Esophagus squamous epithelium (tissue), 5 donors: ENCODE results near the gene PRR5. TPM values are rescaled to one million over a fixed set of nuclear protein-coding genes. Genes with fewer than 3 reads are reported as not detected.

Experiments
- DNase-seq: peaks from one replicate; lab custom pipeline; 2025; lab: John Stamatoyannopoulos, UW
- H3K27ac ChIP-seq, 4 donors: fragments of 200-600 bp; sonication (generic); one replicate each; pipeline ENCODE4 v1.5.1; 2016 to 2019; ENCODE audit warnings: mild to moderate bottlenecking in 1 of 4
- H3K27me3 ChIP-seq, 4 donors: fragments of 200-600 bp; sonication (generic); 1 replicate in 3 of 4; 2 replicates in 1 of 4; pipeline versions ENCODE4 v1.5.1 to v1.6.0; 2017 to 2021; ENCODE audit warnings: antibody characterized with exemption in 1 of 4
- H3K36me3 ChIP-seq, 3 donors: fragments of 200-600 bp; sonication (generic); one replicate each; pipeline ENCODE4 v1.5.1; 2016 to 2019
- H3K4me1 ChIP-seq, 3 donors: fragments of 200-600 bp; sonication (generic); one replicate each; pipeline ENCODE4 v1.5.1; 2017 to 2019
- H3K4me3 ChIP-seq, 4 donors: fragments of 200-600 bp; sonication (generic); 1 replicate in 3 of 4; 2 replicates in 1 of 4; pipeline ENCODE4 v1.5.1; 2016 to 2019; ENCODE audit warnings: mild to moderate bottlenecking in 2 of 4, moderate library complexity in 1 of 4
- H3K9me3 ChIP-seq, 3 donors: fragments of 200-600 bp; sonication (generic); one replicate each; pipeline ENCODE4 v1.5.1; 2016 to 2019
- POLR2A ChIP-seq, 4 donors: fragments of 450-650 bp; IDR thresholded peaks; one replicate each; pipeline ENCODE4 v1.6.1; 2017; ENCODE audit warnings: antibody characterized with exemption in 4 of 4, mild to moderate bottlenecking in 4 of 4, moderate library complexity in 3 of 4
- WGBS, 2 donors: methylation state at CpG; one replicate each; pipeline ENCODE4 v1.1.5; 2018; 5-methylcytosine and 5-hydroxymethylcytosine counted together
- intact Hi-C: fragments of 100-400 bp; cut with DNase I; formaldehyde crosslinking; loops from one replicate; pipeline ENCODE4 v1.15.0; 2022
- total RNA-seq, 4 donors: library from RNA; depleted of rRNA; stranded (reverse); fragments of >200 nt; gene quantifications; one replicate each; pipeline ENCODE4 v1.1.0, GENCODE V29; 2016
- TF ChIP-seq, protein P1 (sequence below), 6 experiments: fragments of 450-650 bp in 4 of 6; fragments of 200-600 bp in 2 of 6; sonication (generic) in 2 of 6; IDR thresholded peaks; one replicate each; pipeline ENCODE4 v1.5.1; 2016 to 2019; ENCODE audit warnings: antibody characterized with exemption in 6 of 6, mild to moderate bottlenecking in 4 of 6, moderate library complexity in 4 of 6
- donor health status: DM: yes; HTN: yes; CAD: no.

PRR5 gene
- total RNA-seq, 4 donors from 2014 or later, result 20.8 to 33.0 (median 23.4) TPM

DNA sequence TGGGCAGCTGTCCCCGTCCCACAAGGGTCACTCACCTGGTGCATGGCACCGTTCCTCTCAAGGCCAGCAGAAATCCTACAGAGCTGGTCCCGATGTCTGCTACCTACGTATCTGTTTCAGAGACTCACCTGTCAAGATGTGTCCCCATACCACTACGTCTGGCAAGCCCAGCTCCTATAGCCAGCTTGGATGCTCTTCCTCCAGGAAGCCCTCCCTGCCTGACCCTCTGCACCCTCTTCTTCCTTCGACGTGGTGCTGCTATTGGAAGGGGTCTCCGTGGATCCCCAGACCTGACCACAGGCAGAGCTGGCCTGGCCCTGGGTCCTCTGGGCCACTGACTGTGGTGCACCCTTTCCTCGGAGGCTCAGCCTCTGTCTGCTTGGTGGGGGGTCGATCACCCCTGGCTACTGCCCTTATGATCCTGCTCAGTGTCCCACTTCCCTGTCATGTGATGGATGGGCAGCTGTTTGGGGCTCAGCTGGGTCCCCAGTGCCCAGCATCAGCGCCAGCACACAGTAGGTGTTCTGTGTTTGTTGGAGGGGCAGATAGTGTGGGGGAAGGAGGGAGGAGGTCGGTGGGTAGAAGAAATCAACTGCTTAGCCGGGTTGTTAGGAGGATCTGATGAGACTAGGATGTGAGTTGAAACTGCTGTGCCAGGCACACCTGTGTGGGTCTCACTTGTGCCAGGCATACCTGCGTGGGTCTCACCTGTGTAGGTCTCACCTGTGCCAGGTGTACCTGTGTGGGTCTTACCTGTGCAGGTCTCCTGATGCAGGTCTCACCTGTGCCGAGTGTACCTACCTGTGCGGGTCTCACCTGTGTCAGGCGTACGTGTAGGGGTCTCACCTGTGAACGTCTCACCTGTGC lies 28.7 kb downstream of the PRR5 start:
- TF ChIP-seq, protein P1, sequence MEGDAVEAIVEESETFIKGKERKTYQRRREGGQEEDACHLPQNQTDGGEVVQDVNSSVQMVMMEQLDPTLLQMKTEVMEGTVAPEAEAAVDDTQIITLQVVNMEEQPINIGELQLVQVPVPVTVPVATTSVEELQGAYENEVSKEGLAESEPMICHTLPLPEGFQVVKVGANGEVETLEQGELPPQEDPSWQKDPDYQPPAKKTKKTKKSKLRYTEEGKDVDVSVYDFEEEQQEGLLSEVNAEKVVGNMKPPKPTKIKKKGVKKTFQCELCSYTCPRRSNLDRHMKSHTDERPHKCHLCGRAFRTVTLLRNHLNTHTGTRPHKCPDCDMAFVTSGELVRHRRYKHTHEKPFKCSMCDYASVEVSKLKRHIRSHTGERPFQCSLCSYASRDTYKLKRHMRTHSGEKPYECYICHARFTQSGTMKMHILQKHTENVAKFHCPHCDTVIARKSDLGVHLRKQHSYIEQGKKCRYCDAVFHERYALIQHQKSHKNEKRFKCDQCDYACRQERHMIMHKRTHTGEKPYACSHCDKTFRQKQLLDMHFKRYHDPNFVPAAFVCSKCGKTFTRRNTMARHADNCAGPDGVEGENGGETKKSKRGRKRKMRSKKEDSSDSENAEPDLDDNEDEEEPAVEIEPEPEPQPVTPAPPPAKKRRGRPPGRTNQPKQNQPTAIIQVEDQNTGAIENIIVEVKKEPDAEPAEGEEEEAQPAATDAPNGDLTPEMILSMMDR (IDR thresholded peaks at IDR 0.05), result no peak
- TF ChIP-seq POLR2A (IDR thresholded peaks at IDR 0.05), result no peak
- H3K27me3 ChIP-seq, result peaks cover 0 to 7% (median 0%) of the 10 kb centered on the region in 4 donors
- DNase-seq, result no peak
- peaks cover 0 to 20% (median 8%) of the 10 kb centered on the region in 3 donors for H3K4me1 ChIP-seq
- H3K27ac ChIP-seq, result no peak overlapping the region
- H3K36me3 ChIP-seq, result peaks cover 0 to 62% (median 0%) of the 10 kb centered on the region in 3 donors
- no peaks in the 10 kb centered on the region for H3K9me3 ChIP-seq
- H3K4me3 ChIP-seq, result no peak overlapping the region
- 76 to 82% methylated on average over 14 to 16 of the region's 19 CpGs for WGBS, 2 donors
- intact Hi-C loops, result loop anchor here (5.0 kb wide), 1 partner anchor 33 kb away; no protein-coding TSS in a partner anchor

GRCh38 chr22:44731357-44731970 lies 29.5 kb downstream of the PRR5 start:
- TF ChIP-seq, protein P1 (IDR thresholded peaks at IDR 0.05), result no peak
- TF ChIP-seq POLR2A (IDR thresholded peaks at IDR 0.05), result no peak

GRCh38 chr22:44732017-44732561 lies 30.1 kb downstream of the PRR5 start:
- Histone ChIP-seq H3K9me3 (no peaks in the 10 kb centered on the region), H3K4me1 (peaks cover 0 to 33% (median 8%) of the 10 kb centered on the region in 3 donors), H3K4me3 (no peak overlapping the region), H3K27me3 (peaks cover 0 to 21% (median 3%) of the 10 kb centered on the region in 4 donors), H3K27ac (no peak overlapping the region), H3K36me3 (peaks cover 0 to 48% (median 0%) of the 10 kb centered on the region in 3 donors)
- intact Hi-C loops, result loop anchor here (5.0 kb wide), 1 partner anchor 35 kb away; no protein-coding TSS in a partner anchor
- DNase-seq, result no peak
- no peak for TF ChIP-seq POLR2A (IDR thresholded peaks at IDR 0.05)
- TF ChIP-seq, protein P1 (IDR thresholded peaks at IDR 0.05), result no peak
- 86 to 89% methylated on average over 1 to 13 of the region's 21 CpGs for WGBS, 2 donors

More at GRCh38 chr22:44731357-44731970, 29.5 kb downstream of the PRR5 start:
- Histone ChIP-seq H3K27ac (no peak overlapping the region), H3K36me3 (peaks cover 0 to 55% (median 0%) of the 10 kb centered on the region in 3 donors), H3K4me1 (peaks cover 0 to 27% (median 8%) of the 10 kb centered on the region in 3 donors), H3K9me3 (no peaks in the 10 kb centered on the region), H3K27me3 (peaks cover 0 to 14% (median 2%) of the 10 kb centered on the region in 4 donors), H3K4me3 (no peak overlapping the region)
- DNase-seq, result no peak
- intact Hi-C loops, result loop anchor here (5.0 kb wide), 1 partner anchor 34 kb away; no protein-coding TSS in a partner anchor
- 76% methylated on average over 5 of the region's 7 CpGs; no CpG with 5 or more reads in 1 of the 2 donors for WGBS, 2 donors

GRCh38 chr22:44732661-44733060 lies 30.7 kb downstream of the PRR5 start:
- Histone ChIP-seq H3K27me3 (peaks cover 0 to 26% (median 3%) of the 10 kb centered on the region in 4 donors), H3K4me1 (peaks cover 0 to 36% (median 8%) of the 10 kb centered on the region in 3 donors), H3K27ac (no peak overlapping the region), H3K9me3 (no peaks in the 10 kb centered on the region), H3K36me3 (peaks cover 0 to 43% (median 0%) of the 10 kb centered on the region in 3 donors), H3K4me3 (no peak overlapping the region)
- intact Hi-C loops, result loop anchor here (5.0 kb wide), 1 partner anchor 35 kb away; no protein-coding TSS in a partner anchor
- no peak for DNase-seq
- TF ChIP-seq POLR2A (IDR thresholded peaks at IDR 0.05), result no peak
- TF ChIP-seq, protein P1 (IDR thresholded peaks at IDR 0.05), result no peak
- 90 to 93% methylated on average over 27 of the region's 27 CpGs for WGBS, 2 donors
